ENCODE measurements around the gene NR6A1.

NR6A1 gene

DNA sequence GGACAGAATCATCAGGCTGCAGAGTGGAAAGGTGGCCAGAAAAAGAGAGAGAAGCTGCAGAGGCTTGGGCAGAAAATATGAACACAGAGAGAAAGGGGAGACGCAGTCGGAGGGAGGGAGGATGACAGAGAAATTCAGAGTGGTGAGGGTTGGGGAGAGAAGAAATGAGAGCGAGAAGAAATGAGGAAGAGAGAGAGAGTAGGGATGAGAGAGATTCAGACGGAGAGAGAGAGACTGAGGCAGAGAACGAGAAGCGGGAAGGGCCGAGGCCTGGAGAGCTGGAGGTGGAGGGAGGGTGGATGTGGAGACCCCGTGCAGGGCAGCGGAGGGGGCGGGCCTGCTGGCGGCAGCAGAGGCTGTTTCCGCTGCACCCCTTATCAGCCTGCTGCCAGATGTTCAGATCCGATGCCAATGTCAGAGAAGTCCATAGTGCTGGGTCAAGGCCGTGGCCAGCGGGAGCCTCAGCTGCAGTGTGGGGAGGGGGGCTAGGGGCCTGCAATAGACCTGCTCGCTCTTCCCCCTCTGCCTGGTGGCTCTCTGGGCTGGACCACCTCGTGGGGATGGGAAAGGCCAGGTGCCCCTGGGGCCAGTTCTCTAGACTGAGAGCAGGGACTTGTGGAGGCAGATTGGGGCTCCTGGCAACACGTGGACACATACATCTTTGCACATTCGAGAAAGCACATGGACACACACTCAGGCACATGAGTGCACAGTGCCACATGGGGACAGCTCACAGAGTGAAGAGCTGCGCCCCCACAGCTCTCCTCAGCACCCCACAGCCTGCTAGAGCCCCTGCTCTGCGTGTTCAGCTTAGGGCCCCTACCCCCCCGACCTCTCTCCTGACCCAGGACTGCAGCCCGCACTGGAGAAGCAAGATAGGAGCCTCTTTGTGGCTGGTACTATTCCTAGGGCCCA is 259.0 kb downstream of the NR6A1 start:
- DNase-seq (ENCODE audit: insufficient read length, low spot score) (no peak), FAIRE-seq (no peak)

DNA sequence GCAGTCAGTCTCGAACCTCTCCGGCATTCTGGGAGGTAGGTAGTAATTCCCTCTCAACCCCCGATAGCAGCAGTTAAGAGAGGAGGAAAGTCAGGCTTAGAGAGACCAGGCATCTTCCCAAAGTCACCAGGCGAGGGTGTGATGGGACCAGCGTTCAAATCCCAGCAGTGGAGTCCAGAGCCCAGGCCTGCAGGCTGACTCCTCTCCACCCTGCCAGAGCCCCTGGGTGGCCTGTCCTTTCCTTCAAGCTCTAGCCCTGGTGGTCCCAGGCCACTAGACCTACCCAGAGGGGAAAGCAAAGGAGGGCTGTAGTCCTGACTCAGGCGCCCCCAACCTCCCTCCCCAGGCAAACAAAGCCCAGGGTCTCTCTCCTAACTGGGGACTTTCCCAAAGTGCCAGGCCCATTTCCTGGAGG is 259.7 kb downstream of the NR6A1 start:
- no peak for FAIRE-seq

DNA sequence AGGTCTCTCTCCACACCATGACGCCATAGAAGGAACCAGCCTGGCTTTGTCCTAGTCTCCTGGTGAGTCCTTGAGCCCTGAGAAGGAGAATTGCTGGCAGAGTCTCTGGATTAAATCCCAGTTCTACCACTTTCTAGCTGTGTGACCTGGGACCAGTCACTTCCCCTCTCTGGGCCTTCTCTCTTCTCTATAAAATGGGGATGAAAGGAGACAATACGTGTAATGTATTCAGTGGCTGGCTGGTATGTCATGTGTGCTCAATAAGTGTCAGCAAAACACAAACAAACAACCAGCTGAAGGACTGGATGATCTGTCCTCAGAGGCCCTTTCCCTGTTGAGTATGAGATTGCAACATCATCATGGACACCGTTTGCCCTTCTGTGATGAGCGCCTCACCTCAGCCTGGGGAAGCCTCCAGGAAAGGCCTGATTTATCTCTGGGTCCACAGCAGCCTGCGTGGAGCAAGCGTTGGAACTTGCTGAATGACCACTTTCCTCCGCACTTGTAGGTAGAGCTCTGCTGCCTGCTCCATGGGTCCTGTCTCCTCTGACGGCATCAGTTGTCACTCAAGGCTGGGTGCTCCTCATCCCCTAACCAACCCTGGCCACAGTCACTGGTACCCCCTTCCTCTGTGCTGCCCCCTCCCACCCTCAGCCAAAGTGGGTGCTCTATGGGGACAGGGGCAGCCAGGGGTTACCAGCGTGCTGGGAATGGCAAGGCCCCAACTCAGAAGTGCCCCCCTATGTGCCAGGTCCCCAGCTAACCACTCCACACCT is 260.3 kb downstream of the NR6A1 start:
- FAIRE-seq (no peak), DNase-seq (ENCODE audit: insufficient read length, low spot score) (no peak)

More for the DNA sequence above, 259.7 kb downstream of the NR6A1 start:
- DNase-seq (ENCODE audit: insufficient read length, low spot score) = no peak

DNA sequence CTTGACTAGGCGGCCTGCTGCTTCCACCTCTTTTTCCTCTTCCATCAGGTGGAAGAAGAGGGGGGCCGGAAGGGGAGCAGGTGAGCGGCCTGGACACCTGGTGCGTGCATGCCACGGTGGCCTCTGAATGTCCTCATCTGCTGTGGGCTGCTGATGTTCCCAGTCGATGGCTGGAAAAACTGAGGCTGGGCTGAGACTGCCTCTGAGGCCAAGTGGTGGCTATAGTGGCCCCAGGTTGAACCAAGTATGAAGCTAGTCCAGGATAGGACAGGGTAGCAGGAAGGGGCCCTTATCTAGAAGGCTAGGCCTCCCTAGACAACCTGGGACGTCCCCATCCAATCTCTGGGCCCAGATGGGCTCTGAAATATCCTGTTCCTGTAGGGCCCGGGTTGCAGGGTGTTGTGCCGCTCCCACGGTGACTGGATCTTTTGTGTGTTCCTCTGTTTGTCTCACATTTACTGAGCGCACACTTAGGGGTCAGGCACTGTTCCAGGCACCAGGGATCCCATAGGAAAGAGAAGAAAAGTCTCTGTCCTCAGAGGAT is 263.2 kb downstream of the NR6A1 start:
- DNase-seq (ENCODE audit: insufficient read length, low spot score) (no peak), FAIRE-seq (no peak)

DNA sequence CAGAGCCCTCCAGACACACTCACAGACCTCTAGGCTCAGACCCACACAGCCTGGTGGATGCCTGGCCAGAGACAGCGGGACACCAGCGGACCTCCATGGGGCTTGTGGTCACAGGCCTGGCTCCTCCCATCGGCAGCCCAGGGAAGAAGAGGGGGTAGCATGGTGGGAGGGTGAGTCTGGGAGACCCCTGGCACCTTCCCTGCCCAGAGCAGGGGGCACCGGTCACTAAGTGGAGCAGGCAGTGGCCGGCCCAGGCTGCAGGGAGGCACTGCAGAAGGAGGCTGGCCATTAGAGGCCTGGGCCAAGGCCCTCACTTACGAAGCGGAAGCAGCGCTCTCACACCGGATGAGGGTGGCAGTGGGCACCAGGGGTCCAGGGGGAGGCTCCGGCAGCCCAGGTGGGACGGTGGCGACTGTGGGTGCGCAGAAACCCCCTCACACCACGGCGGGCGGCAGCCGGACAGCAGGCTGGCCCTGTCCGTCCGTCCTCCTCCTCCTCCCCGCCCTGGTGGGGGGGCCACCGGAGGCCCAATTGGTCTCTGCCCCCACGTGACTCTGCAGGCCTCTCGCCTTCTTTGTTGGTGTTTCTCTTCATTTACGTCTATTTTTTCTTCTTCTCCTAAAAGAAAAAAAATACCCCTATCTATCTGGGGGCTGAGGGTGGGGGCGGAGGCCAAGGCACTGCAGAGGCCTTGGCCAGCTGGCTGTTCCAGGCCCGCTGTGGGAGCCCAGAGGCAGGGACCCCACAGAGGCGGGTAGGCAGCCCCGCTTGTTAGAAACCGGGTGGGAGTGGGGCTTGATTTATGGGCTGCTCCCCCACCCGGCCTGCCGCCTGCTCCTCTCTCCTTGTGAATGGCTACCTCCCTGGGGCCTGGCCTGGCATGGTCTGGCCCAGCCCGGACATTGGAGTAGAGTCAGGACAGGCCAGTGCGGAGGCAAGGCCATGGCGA is 263.9 kb downstream of the NR6A1 start, which contains the start of gene NR5A1:
NR5A1 (minus strand) TSS at position 469 of the 949 bp plus-strand sequence. CDS start 4,004 bp downstream, outside the sequence.
- no peak for DNase-seq (ENCODE audit: insufficient read length, low spot score)
- FAIRE-seq = no peak

DNA sequence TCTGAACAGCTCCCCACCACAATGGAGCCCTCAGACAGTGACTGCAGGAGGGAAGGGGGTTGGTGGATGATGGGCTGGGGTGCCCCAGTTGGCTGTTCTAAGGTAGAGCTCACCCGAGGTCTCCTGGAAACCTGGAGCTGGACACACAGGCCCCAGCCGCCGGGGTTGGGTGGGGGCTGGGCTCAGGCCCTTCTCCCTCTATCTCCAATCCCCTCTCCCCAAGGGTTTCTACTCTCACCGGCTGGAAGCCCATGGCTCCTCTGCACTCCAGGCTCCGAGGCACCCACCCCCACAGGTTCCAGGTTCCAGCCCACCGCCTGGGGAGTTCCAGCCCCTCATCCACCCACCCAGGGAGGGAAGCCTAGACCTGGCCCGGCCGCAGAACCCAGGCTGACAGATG is 264.7 kb downstream of the NR6A1 start:
- FAIRE-seq (no peak), DNase-seq (ENCODE audit: insufficient read length, low spot score) (no peak)

DNA sequence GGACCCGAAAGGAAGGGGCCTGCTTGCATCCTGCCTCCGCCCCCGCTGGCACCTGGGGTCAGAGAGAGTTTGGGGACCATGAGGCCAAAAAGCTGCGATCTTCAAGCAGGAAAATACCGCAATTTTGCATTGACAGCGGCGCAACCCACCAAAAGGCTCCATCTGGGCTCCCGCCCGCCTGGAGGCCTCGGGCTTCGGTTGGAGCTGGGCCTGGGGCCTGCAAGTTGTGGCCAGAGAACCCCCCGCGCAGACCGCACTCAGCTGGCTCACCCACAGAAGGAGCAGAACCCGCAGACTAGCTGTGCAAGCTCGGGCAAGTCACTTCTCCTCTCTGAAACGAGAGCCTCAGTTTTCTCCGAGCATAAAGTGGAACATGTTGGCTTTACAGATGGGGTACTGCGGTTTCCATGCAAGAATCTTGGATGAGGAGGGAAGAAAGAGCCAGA is 265.2 kb downstream of the NR6A1 start:
- no peak for FAIRE-seq
- DNase-seq (ENCODE audit: insufficient read length, low spot score) = no peak

DNA sequence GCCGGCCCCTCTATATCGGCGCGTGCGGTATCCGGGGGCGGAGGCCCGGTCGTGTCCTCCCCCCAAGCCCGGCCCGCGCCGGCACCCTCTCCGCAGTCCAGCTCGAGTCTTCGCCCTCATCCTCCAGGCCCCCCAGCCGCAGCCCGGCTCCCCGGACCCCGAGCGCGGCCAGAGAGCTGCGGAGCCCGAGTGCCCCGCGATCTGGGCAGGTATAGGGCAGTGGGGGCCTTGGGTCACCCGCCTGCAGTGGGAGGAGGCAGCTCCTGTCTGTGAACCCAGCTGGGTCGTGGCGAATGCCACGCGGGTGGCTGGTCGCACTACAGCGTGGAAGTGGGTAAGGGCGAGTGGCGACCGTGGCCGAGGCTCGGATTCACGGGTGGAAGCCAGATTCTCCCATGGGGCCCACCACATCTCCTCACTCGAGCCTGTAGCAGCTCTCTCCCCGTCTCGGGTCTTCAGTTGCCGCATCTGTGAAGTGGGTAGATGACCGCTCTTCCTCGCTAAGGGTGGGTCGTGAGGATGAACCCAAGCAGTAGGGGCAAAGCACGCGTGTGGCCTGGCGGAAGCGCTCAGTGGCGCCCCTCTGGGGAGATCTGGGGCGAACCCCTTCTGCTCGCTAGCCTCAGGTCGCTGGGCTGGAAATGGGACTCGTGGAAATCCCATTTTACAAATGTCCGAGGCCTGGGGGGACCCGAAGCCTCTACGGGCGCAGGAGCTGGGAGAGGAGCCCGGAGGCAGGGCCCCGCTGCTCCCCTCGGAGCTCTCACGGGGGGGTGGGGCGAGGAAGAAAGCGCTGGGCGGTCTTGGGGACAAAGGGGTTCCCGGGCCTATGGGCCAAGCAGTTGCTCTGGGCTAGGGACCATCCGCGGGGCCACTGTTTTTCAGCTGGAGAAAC is 265.9 kb downstream of the NR6A1 start:
- no peak for DNase-seq (ENCODE audit: insufficient read length, low spot score)
- FAIRE-seq = no peak

DNA sequence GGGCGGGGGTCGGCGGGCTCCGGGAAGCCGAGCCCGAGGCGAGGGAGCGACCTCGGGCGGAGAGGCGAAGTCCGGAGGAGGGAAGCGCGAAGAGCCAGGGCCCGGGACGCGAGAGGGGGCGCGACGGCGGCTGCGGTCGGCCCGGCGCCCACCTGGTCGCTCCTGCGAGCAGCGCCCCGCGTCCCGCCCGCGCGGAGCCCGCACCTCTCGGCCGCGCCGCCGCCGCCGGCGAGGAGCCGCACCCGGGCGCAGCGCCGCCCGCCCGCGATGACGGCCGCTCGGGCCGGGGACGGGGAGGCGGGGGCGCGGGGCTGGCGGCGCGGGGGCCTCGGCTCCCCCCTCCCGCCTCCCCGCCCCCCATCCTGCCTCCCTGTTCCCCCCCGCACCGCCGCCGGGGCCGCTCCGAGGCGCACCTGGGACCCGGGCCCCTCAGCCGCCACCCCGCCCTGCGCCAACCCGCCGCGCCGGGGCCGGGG is 266.5 kb downstream of the NR6A1 start:
- DNase-seq (ENCODE audit: insufficient read length, low spot score) (no peak), FAIRE-seq (no peak)

DNA sequence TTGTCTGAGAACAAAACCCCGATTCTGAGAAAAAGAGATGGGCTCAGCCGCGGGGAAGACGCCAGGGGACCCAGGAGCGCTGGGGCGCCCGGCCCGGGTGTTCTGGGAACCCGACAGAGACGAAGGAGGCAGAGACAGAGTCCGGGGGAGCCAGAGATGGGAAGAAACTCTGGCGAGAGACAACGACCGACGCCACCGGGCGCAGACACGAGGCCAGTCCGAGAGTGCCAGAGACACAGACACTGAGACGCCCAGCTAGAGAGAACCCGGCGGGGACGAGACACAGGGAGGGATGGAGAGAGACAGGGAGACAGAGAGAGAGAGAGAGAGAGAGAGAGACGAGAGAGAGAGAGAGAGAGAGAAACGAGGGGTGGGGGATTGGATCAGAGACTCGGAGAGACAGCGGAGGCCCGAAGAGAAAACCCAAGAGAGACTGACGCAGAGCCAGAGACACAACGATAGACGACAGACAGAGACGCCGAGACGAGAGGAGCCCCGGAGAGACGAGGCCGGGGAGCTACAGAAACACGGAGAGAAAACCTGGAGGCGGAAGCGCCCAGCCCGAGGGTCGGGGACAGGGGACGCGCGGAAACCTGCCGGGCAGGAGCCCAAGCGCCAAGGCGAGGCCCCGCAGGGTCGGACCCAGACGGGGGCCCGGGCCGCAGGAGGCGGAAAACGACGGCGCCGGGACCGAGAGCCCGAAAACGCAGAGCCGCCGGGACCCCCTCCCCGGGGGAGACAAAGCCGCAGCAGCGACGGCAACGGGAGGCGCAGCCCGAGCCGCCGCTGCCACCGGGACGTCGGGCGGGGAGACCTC is 267.2 kb downstream of the NR6A1 start:
- FAIRE-seq (no peak), DNase-seq (ENCODE audit: insufficient read length, low spot score) (no peak)

DNA sequence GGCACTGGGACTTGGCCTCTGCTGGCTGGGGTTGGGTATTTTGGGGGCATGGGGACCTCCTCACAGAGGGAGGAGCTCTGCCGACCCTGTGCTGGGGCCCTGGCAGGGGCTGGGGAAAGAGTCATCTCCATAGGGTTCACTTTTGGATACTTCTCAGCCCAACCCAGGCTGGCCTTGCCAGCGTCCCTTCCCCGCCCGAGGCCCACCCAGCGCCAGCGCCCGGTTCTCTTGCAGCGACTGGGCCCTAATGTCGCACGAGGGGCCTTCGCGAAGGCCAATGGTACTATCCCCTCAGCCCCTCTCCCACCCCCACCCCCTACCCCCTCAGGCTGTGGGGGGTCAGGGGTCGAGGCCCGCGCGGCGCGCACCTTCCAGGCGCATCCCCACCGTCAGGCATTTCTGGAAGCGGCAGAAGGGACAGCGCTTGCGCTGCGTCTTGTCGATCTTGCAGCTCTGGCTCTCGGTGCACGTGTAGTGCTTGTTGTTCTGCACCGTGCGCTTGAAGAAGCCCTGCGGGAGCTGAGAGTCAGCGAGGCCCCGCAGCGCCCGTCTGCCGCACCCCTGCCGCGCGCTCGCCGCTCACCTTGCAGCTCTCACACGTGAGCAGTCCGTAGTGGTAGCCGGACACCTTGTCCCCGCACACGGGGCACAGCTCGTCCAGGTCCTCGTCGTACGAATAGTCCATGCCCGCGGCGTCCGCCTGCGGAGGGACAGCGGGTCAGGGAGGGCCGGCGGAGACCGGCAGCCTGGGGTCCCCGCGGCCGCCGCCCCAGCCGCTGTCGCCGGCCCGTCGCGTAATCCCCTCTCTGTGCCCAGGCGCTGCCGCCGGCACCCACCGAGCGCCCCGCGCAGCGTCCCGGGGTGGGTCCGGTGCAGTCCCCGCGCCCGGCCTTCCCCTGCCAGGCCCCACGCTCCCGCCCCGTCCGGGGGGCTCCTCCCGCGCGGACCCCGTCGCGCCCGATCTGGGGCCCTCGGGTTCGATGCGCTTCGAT is 268.1 kb downstream of the NR6A1 start:
- FAIRE-seq (no peak), DNase-seq (ENCODE audit: insufficient read length, low spot score) (no peak)

DNA sequence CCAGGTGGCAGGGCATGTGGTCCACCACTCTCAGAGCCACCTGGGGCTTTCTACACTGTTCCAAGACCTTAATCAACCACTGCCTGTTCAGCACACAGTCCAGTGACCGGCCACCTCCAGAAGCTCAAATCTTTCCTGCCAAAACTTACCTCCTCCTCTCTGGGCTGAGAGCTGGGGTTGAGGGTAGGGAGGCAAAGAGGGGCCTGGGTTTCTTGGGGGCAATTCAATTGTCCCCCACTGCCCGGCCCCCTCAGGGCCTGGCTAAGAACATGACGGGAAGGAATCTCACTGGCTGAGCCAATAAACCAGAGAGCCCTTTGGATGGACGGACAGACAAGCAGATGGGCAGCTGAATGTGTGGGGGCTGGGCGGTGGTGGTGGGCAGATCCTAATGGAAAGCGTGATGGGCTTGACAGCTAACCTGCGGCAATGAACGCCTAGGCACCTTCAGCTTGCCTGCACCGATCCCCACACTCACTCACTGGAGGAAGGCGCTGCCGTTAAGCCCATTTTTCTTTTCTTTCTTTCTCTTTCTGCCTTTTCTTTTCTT is 269.3 kb downstream of the NR6A1 start:
- DNase-seq (ENCODE audit: insufficient read length, low spot score) (no peak), FAIRE-seq (no peak)

DNA sequence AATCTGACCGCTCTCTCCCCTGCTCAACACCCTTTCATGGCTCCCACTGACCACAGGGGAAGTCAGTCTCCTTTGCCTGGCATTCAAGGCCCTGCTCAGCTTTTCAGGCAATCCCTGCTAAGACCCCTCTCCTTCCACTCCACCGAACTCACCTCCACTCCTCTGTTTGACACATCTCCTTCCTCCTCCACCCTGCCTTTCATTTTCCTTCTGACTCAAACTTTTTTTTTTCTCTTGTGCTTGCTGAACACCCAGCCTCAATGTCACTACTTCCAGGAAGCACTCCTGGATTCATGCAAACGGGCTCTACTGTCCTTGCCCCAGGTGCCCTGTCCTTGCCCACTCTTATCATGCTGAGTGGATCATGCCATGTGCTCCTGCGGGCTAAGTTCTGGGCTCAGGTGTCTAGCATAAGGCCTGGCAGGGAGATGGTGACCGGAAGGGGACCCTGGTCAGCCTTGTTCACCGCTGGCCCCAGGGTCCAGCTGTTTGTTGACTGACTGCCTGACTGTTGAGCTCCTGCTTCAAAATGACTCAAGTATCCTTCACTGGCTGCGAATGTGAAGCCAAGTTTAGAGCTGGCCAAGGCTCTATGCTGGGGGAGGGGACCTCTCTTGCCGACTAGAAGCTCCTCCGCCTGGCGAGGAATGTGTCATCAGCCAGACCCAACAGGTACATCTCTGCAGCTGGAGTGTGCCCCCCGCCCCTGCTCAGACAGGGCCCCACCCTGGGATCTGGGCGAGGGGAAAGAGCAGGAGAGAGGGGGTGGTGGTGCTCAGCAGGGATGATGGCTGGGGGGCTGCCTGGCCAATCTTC is 270.1 kb downstream of the NR6A1 start:
- no peak for DNase-seq (ENCODE audit: insufficient read length, low spot score)
- FAIRE-seq = no peak

DNA sequence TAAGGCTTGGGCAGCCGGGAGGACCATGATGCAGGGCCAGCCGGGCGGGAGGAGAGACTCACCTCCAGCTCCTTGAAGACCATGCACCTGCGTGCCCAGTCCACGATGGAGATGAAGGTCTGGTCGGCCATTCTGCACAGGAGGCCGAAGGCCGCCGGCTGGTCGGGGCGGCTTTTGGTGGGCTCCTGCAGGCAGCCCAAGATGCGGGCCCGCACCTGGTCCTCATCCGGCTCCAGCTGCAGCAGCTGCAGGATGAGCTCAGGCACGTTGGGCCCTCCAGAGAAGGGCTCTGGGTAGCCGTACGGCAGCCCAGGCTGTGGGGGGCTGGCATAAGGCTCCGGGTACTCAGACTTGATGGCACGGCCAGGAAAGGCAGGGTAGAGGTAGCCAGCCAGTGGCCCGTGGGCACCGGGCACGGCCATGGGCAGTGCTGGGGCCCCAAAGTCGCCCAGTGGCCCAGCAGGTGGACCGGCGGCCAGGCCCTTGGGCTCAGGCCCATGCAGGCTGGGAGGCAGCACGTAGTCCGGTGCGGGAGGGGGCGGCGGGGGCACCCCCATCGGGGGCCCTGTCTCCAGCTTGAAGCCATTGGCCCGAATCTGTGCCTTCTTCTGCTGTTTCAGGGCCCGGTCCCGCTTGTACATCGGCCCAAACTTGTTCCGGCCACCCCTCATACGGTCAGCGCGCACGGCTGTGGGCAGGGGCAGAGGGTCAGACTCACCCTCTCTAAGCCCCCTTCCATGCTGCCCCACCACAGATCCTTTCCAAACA is 270.9 kb downstream of the NR6A1 start:
- no peak for DNase-seq (ENCODE audit: insufficient read length, low spot score)
- FAIRE-seq = no peak

DNA sequence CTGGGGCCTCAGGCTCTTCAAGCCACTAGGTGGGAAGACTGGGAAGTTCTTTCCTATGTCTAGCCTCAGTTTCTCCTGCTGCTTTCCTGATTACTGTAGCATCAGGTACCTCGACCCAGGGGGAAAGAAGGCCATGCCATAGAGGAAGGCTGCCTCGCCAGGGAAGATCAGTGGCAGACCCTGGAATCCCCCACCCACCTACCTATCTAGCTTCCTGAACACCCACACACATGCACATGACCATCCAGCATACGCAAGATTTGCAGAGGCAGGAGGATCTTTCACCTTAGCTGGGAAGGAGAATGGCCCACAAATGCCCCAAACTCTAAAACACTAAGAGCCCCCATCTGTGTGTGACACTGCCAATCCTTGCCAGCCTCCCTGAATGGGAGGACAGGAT is 271.9 kb downstream of the NR6A1 start:
- no peak for FAIRE-seq
- no peak for DNase-seq (ENCODE audit: insufficient read length, low spot score)

Data from HTR-8/SVneo (cell line).